LNCaP clone FGC (cell line): ENCODE measurements around the gene RABGAP1L.
"Not testable (repeated sequence)": the region's sequence is repeated elsewhere in the genome, so short reads cannot be mapped to it uniquely, and the experiment has no call there.

ENCODE experiments used
- DNase-seq: peaks from one replicate; pipeline ENCODE4 v3.0.0-alpha.2; 2011; ENCODE audit warnings: low read depth
- H3K4me3 ChIP-seq: 2 replicates; pipeline ENCODE4 v1.5.1; 2011; ENCODE audit warnings: mild to moderate bottlenecking, low read depth, low read length, control low read depth
- TF ChIP-seq, protein P1 (sequence below): IDR thresholded peaks from 2 replicates; pipeline ENCODE4 v1.5.1; 2012; ENCODE audit warnings: mild to moderate bottlenecking; ENCODE audit not compliant: control insufficient read depth, insufficient read depth; ENCODE audit errors: extremely low read depth

Gene RABGAP1L

GRCh38 chr1:174118751-174119150, 40.6 kb upstream of the RABGAP1L start:
- TF ChIP-seq, protein P1, sequence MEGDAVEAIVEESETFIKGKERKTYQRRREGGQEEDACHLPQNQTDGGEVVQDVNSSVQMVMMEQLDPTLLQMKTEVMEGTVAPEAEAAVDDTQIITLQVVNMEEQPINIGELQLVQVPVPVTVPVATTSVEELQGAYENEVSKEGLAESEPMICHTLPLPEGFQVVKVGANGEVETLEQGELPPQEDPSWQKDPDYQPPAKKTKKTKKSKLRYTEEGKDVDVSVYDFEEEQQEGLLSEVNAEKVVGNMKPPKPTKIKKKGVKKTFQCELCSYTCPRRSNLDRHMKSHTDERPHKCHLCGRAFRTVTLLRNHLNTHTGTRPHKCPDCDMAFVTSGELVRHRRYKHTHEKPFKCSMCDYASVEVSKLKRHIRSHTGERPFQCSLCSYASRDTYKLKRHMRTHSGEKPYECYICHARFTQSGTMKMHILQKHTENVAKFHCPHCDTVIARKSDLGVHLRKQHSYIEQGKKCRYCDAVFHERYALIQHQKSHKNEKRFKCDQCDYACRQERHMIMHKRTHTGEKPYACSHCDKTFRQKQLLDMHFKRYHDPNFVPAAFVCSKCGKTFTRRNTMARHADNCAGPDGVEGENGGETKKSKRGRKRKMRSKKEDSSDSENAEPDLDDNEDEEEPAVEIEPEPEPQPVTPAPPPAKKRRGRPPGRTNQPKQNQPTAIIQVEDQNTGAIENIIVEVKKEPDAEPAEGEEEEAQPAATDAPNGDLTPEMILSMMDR, result no peak
- DNase-seq, result peak; percentile 28
- no peak overlapping the region for H3K4me3 ChIP-seq

GRCh38 chr1:174122318-174122717, 37.0 kb upstream of the RABGAP1L start:
- not testable (repeated sequence) for DNase-seq, H3K4me3 ChIP-seq

DNA sequence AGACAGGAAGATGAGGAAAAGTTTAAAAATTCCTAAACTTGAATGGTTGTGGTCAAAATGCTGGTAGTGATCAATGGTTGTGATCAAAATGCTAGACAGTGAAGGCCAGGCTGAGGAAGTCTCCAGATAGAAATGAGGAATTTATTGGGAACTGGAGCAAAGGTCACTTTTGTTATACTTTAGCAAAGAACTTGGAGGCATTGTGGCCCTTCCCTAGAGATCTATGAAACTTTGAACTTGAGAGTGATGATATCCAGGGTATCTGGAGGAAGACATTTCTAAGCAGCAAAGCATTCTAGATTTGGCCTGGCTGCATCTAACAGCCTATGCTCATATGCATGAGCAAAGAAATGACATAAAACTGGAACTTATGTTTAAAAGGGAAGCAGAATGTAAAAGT, 35.5 kb upstream of the RABGAP1L start:
- TF ChIP-seq, protein P1, result no peak
- no peak for DNase-seq
- H3K4me3 ChIP-seq, result no peak overlapping the region

GRCh38 chr1:174127176-174127575, 32.1 kb upstream of the RABGAP1L start:
- not testable (repeated sequence) for H3K4me3 ChIP-seq, DNase-seq

GRCh38 chr1:174131032-174131638, 28.2 kb upstream of the RABGAP1L start:
- no peak overlapping the region for H3K4me3 ChIP-seq
- TF ChIP-seq, protein P1, result no peak
- no peak for DNase-seq

DNA sequence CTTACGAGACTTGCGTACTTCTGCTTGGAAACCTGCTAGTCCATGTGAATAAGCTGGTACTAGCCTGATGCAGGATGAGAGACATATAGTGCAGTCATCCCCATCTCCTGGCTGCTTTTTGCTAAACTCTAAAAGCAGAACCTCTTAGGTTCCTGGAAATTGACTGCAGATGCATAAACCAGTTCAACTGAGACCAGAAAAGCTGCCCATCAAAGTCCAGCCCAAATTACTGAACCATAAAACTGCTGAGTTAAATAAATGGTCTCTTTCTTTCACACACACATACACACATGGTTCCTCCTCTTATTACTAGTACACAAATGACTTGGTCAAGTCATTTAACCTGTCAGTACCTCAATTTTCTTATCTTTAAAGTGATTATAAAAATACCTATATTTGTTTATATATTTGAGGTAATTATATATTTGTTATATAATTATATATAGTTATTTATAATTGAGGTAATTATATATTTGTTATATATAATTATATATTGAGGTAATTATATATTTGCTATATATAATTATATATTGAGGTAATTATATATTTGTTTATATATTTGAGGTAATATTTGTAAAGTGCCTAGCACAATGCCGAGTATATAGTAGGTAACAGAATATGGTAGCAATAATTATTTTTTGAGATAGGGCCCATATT, 25.2 kb upstream of the RABGAP1L start:
- no peak for DNase-seq
- no peak overlapping the region for H3K4me3 ChIP-seq
- TF ChIP-seq, protein P1, result no peak

DNA sequence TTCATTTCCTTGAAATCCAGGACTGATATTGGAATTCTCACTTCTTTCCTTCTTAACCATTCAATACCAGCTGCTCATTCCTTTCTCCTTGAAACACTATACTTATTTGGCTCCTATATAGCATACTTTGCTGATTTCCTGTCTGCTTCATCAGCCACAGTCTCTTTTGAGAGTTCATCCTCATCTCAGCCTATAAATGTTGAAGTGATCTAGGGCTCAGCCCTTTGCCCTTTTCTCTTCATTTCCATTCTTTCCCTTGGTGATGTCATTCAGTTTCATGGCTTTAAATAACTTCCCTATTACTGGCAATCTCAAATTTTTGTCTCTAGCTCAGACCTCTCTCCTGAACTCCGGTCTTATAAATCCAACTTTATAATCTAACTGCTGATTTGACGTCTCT, 24.1 kb upstream of the RABGAP1L start:
- no peak overlapping the region for H3K4me3 ChIP-seq
- no peak for DNase-seq
- TF ChIP-seq, protein P1, result no peak

GRCh38 chr1:174136714-174137113, 22.6 kb upstream of the RABGAP1L start:
- TF ChIP-seq, protein P1, result no peak
- no peak overlapping the region for H3K4me3 ChIP-seq

More at GRCh38 chr1:174136714-174137113, 22.6 kb upstream of the RABGAP1L start:
- DNase-seq, result no peak
